H1 (cell line): ENCODE data around the gene WDR49. TPM values are rescaled to one million over a fixed set of nuclear protein-coding genes. Genes with fewer than 3 reads are reported as not detected.

Experiments
- CTCF ChIA-PET: fragments of 300-600 bp; sonication (Branson Sonifier 250); formaldehyde crosslinking; loops from one replicate; lab custom pipeline; 2021; ENCODE audit not compliant: partially characterized antibody; lab: Charles Lee
- POLR2A ChIA-PET: fragments of 300-600 bp; sonication (Branson Sonifier 250); formaldehyde crosslinking; loops from one replicate; lab custom pipeline; 2021; ENCODE audit warnings: inconsistent platforms; ENCODE audit not compliant: partially characterized antibody; lab: Charles Lee
- DNase-seq, 2 experiments: peaks; one replicate each; pipeline versions ENCODE4 v3.0.0 to v3.0.0-alpha.2; 2010 to 2022; ENCODE audit warnings: low spot score in 2 of 2, low read depth in 1 of 2, mixed read lengths in 1 of 2
- FAIRE-seq: peaks from 2 replicates; lab custom pipeline; 2011; peaks lifted over from hg19 to GRCh38; lab: Jason Lieb, UNC
- H2AFZ ChIP-seq: 2 replicates; pipeline ENCODE4 v1.8.1; 2012; ENCODE audit warnings: low read length, inconsistent platforms
- H2AK5ac ChIP-seq: 2 replicates; pipeline ENCODE4 v1.6.1; 2013; ENCODE audit warnings: low read depth, low read length
- H2BK120ac ChIP-seq: replicated peaks from 2 replicates; pipeline ENCODE3; 2013; ENCODE audit warnings: low read depth, low read length, inconsistent platforms
- H2BK12ac ChIP-seq: 2 replicates; pipeline ENCODE4 v1.6.1; 2013; ENCODE audit warnings: low read depth, low read length
- H2BK15ac ChIP-seq: 2 replicates; pipeline ENCODE4 v1.6.1; 2013; ENCODE audit warnings: low read length
- H2BK20ac ChIP-seq: 2 replicates; pipeline ENCODE4 v1.6.1; 2013; ENCODE audit warnings: low read length
- H2BK5ac ChIP-seq: 2 replicates; pipeline ENCODE4 v1.6.1; 2013; ENCODE audit warnings: low read depth, low read length
- H3K14ac ChIP-seq: 2 replicates; pipeline ENCODE4 v1.6.1; 2013; ENCODE audit warnings: inconsistent platforms; ENCODE audit not compliant: insufficient read length
- H3K18ac ChIP-seq: 2 replicates; pipeline ENCODE4 v1.6.1; 2013; ENCODE audit warnings: low read length; ENCODE audit errors: extremely low read depth
- H3K23ac ChIP-seq: 2 replicates; pipeline ENCODE4 v1.6.1; 2013; ENCODE audit warnings: inconsistent platforms; ENCODE audit not compliant: insufficient read length
- H3K23me2 ChIP-seq: 2 replicates; pipeline ENCODE4 v1.6.1; 2013; ENCODE audit warnings: low read depth, low read length
- H3K27ac ChIP-seq: 2 replicates; pipeline ENCODE4 v1.6.1; 2011; ENCODE audit warnings: low read depth, low read length, inconsistent platforms
- H3K27me3 ChIP-seq, 4 experiments: replicated peaks in 1 of 4; 1 replicate in 1 of 4; 2 replicates in 3 of 4; pipeline versions ENCODE4 v1.6.1 to v1.8.1; 2011 to 2013; ENCODE audit warnings: low read length in 3 of 4, mild to moderate bottlenecking in 3 of 4, inconsistent platforms in 2 of 4, mixed read lengths in 2 of 4, moderate library complexity in 1 of 4; ENCODE audit not compliant: control insufficient read depth in 3 of 4, insufficient read depth in 3 of 4; ENCODE audit errors: extremely low read depth in 1 of 4
- H3K36me3 ChIP-seq, 4 experiments: 2 replicates each; pipeline versions ENCODE4 v1.6.1 to v1.8.1; 2011 to 2013; ENCODE audit warnings: mild to moderate bottlenecking in 4 of 4, low read length in 3 of 4, moderate library complexity in 2 of 4, control low read depth in 1 of 4, inconsistent platforms in 1 of 4; ENCODE audit not compliant: insufficient read depth in 4 of 4, control insufficient read depth in 2 of 4
- H3K4ac ChIP-seq: replicated peaks from 2 replicates; pipeline ENCODE3; 2013; ENCODE audit warnings: low read length, low read depth, mixed read lengths, inconsistent platforms; ENCODE audit not compliant: insufficient read length
- H3K4me1 ChIP-seq, 4 experiments: replicated peaks in 1 of 4; 1 replicate in 1 of 4; 2 replicates in 3 of 4; pipeline versions ENCODE4 v1.6.1 to v1.8.1; 2011 to 2013; ENCODE audit warnings: low read length in 3 of 4, inconsistent platforms in 2 of 4, mixed read lengths in 1 of 4; ENCODE audit not compliant: insufficient read depth in 4 of 4, control insufficient read depth in 3 of 4
- H3K4me2 ChIP-seq, 2 experiments: 2 replicates each; pipeline versions ENCODE4 v1.6.1 to v1.8.1; 2011 to 2013; ENCODE audit warnings: low read depth in 2 of 2, low read length in 2 of 2, control low read depth in 1 of 2, inconsistent platforms in 1 of 2, mild to moderate bottlenecking in 1 of 2; ENCODE audit not compliant: insufficient read depth in 1 of 2
- H3K4me3 ChIP-seq, 4 experiments: fragments of 200-600, 300-600 bp in 1 of 4; sonication (generic), shearing (Covaris generic), sonication (Bioruptor Twin) in 1 of 4; 2 replicates each; pipeline versions ENCODE4 v1.5.1 to v1.8.1; 2011 to 2016; ENCODE audit warnings: low read length in 4 of 4, low read depth in 3 of 4, control low read depth in 2 of 4, inconsistent platforms in 2 of 4, mild to moderate bottlenecking in 2 of 4, mixed read lengths in 1 of 4, moderate library complexity in 1 of 4; ENCODE audit not compliant: insufficient read depth in 2 of 4; ENCODE audit errors: extremely low read depth in 1 of 4
- H3K56ac ChIP-seq: replicated peaks from 2 replicates; pipeline ENCODE3; 2013; ENCODE audit warnings: low read depth, mild to moderate bottlenecking, mixed read lengths, low read length, inconsistent platforms; ENCODE audit not compliant: insufficient read length
- H3K79me1 ChIP-seq: 2 replicates; pipeline ENCODE4 v1.6.1; 2013; ENCODE audit warnings: low read depth, low read length, control low read depth
- H3K79me2 ChIP-seq, 2 experiments: 2 replicates each; pipeline versions ENCODE4 v1.6.1 to v1.8.1; 2012 to 2013; ENCODE audit warnings: low read length in 2 of 2, mild to moderate bottlenecking in 2 of 2, inconsistent platforms in 1 of 2; ENCODE audit not compliant: insufficient read depth in 2 of 2, control insufficient read depth in 1 of 2
- H3K9ac ChIP-seq, 4 experiments: replicated peaks in 1 of 4; 1 replicate in 1 of 4; 2 replicates in 3 of 4; pipeline versions ENCODE4 v1.6.1 to v1.8.1; 2011 to 2013; ENCODE audit warnings: low read depth in 3 of 4, low read length in 3 of 4, control low read depth in 2 of 4, mild to moderate bottlenecking in 2 of 4, moderate library complexity in 2 of 4, inconsistent platforms in 1 of 4; ENCODE audit errors: extremely low read depth in 1 of 4
- H3K9me3 ChIP-seq, 2 experiments: 2 replicates each; pipeline versions ENCODE4 v1.6.1 to v1.8.1; 2012 to 2013; ENCODE audit warnings: mild to moderate bottlenecking in 2 of 2, moderate library complexity in 2 of 2, control low read depth in 1 of 2, inconsistent platforms in 1 of 2, low read depth in 1 of 2, low read length in 1 of 2, mixed read lengths in 1 of 2; ENCODE audit not compliant: insufficient read depth in 2 of 2
- H4K20me1 ChIP-seq, 2 experiments: replicated peaks in 1 of 2; 2 replicates each; pipeline versions ENCODE3 to v1.8.1; 2011 to 2013; ENCODE audit warnings: inconsistent platforms in 2 of 2, low read length in 2 of 2, mild to moderate bottlenecking in 1 of 2; ENCODE audit not compliant: insufficient read depth in 2 of 2, control insufficient read depth in 1 of 2
- H4K5ac ChIP-seq: 2 replicates; pipeline ENCODE4 v1.6.1; 2013; ENCODE audit warnings: low read length, low read depth, mixed read lengths, inconsistent platforms; ENCODE audit not compliant: insufficient read length
- H4K8ac ChIP-seq: 2 replicates; pipeline ENCODE4 v1.8.0; 2013; ENCODE audit warnings: mild to moderate bottlenecking, moderate library complexity, low read length, inconsistent platforms; ENCODE audit not compliant: insufficient read depth; ENCODE audit errors: extremely low read depth
- H4K91ac ChIP-seq: replicated peaks from 2 replicates; pipeline ENCODE3; 2013; ENCODE audit warnings: low read length, mixed read lengths, inconsistent platforms; ENCODE audit not compliant: insufficient read length
- BACH1 ChIP-seq: IDR thresholded peaks from 2 replicates; pipeline ENCODE4 v1.6.1; 2012; ENCODE audit warnings: low read length, improper control_type of control experiment
- CEBPB ChIP-seq: IDR thresholded peaks from 2 replicates; pipeline ENCODE4 v1.6.1; 2012; ENCODE audit warnings: low read depth, low read length
- CREB1 ChIP-seq: IDR thresholded peaks from 2 replicates; pipeline ENCODE4 v1.6.1; 2012; ENCODE audit warnings: inconsistent platforms
- WGBS, 2 experiments: shearing (Covaris generic) in 1 of 2; methylation state at CpG; one replicate each; pipeline versions ENCODE4 v1.1.6 to v1.1.7; 2013 to 2015; ENCODE audit warnings: low lambda C conversion rate in 2 of 2, mixed read lengths in 2 of 2, inconsistent platforms in 1 of 2, low coverage in 1 of 2, missing lambda C conversion rate in 1 of 2; ENCODE audit not compliant: insufficient replicate concordance in 2 of 2, insufficient coverage in 1 of 2, insufficient read length in 1 of 2; ENCODE audit errors: extremely low coverage in 1 of 2, missing lambda C conversion rate in 1 of 2; 5-methylcytosine and 5-hydroxymethylcytosine counted together
- polyA plus RNA-seq, 7 experiments: library from polyadenylated mRNA; depleted of rRNA in 3 of 7; stranded (reverse) in 5 of 7; unstranded in 2 of 7; fragments of >200 nt in 5 of 7; fragments of 200-250 nt in 2 of 7; gene quantifications; 1 replicate in 5 of 7; 2 replicates in 1 of 7; 4 replicates in 1 of 7; pipeline versions ENCODE4 v1.2.1 to v1.2.3, GENCODE V29; 2011 to 2013; ENCODE audit warnings: missing spikeins in 2 of 7, mixed read lengths in 2 of 7
- total RNA-seq: library from RNA; stranded (reverse); fragmentation: NEBNext Ultra II Directional; extraction: Animal tissue kit (Norgen Biotek cat#: 25700); gene quantifications from 2 replicates; pipeline ENCODE4 v1.2.1, GENCODE V29; 2021
- TF ChIP-seq, protein P1 (sequence below): IDR thresholded peaks from 2 replicates; pipeline ENCODE4 v1.6.1; 2012; ENCODE audit warnings: low read length, inconsistent platforms

WDR49 gene
- total and polyA plus RNA-seq, 2 of the 8 experiments (the other 6 are each of a cell fraction or from before 2014, with no cell fraction given) = 0.50 to 1.7 TPM

DNA sequence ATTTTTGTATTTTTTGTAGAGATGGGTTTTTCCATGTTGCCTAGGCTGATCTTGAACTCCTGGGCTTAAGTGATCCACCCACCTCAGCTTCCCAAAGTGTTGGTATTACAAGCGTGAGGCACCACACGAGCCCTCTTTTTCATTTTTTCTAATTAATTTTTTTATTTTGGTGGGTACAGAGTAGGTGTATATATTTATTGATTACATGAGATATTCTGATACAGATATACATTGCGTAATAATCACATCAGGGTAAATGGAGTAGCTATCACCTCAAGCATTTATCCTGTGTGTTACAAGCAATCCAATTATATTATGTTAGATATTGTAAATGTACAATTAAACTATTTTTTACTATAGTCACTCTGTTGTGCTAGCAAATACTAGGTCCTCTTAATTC, 66.1 kb downstream of the WDR49 start:
- Histone ChIP-seq H4K5ac (no peak overlapping the region), H2AK5ac (no peak overlapping the region), H3K4me3 (no peak overlapping the region), H4K91ac (no peak overlapping the region), H3K4ac (no peak overlapping the region), H3K9ac (no peak overlapping the region), H3K23me2 (no peaks in the 10 kb centered on the region; the same call in 1 of the 2 replicates), H3K23ac (no peak overlapping the region), H3K14ac (no peak overlapping the region), H2BK12ac (no peak overlapping the region), H3K4me1 (no peaks in the 10 kb centered on the region), H3K79me1 (no peaks in the 10 kb centered on the region), H4K20me1 (no peaks in the 10 kb centered on the region), H3K9me3 (no peaks in the 10 kb centered on the region), H2BK5ac (no peak overlapping the region), H3K4me2 (no peak overlapping the region), H2BK120ac (no peak overlapping the region), H2BK15ac (no peak overlapping the region), H3K79me2 (no peaks in the 10 kb centered on the region), H3K56ac (no peak overlapping the region), H4K8ac (no peak overlapping the region), H3K27ac (no peak overlapping the region), H2AFZ (no peak overlapping the region), H3K27me3 (no peaks in the 10 kb centered on the region), H3K18ac (no peak overlapping the region), H3K36me3 (no peaks in the 10 kb centered on the region), H2BK20ac (no peak overlapping the region)
- 98% methylated on average over 3 of the region's 3 CpGs; no CpG with 5 or more reads in 1 of the 2 experiments for WGBS, 2 experiments
- no peak for DNase-seq
- POLR2A ChIA-PET = no interaction called here
- CTCF ChIA-PET = interaction anchor here (1.1 to 2.6 kb wide), 3 partner anchors 17 to 154 kb away, joined by 4 to 6 read pairs (median 4); no protein-coding TSS in a partner anchor
- no peak for FAIRE-seq
- TF ChIP-seq, protein P1, sequence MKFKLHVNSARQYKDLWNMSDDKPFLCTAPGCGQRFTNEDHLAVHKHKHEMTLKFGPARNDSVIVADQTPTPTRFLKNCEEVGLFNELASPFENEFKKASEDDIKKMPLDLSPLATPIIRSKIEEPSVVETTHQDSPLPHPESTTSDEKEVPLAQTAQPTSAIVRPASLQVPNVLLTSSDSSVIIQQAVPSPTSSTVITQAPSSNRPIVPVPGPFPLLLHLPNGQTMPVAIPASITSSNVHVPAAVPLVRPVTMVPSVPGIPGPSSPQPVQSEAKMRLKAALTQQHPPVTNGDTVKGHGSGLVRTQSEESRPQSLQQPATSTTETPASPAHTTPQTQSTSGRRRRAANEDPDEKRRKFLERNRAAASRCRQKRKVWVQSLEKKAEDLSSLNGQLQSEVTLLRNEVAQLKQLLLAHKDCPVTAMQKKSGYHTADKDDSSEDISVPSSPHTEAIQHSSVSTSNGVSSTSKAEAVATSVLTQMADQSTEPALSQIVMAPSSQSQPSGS = no peak
- peak; percentile 64; the same call in 1 of the 2 replicates for TF ChIP-seq CEBPB
- TF ChIP-seq CREB1 = no peak
- no peak for TF ChIP-seq BACH1
